ENCODE measurements around the gene FAM13B.

FAM13B gene

GRCh38 chr5:137891849-137892248 lies 141.0 kb downstream of the FAM13B start:
- ChIA-PET CTCF (no interaction called here), POLR2A (no interaction called here)
- TF ChIP-seq NFRKB (IDR thresholded peaks at IDR 0.05) (no peak), SUZ12 (IDR thresholded peaks at IDR 0.05) (no peak), PKNOX1 (IDR thresholded peaks at IDR 0.05) (no peak), SP1 (IDR thresholded peaks at IDR 0.05) (no peak), FOXK2 (IDR thresholded peaks at IDR 0.05) (no peak), FOXM1 (IDR thresholded peaks at IDR 0.05; ENCODE audit: borderline replicate concordance) (no peak), ARNT (IDR thresholded peaks at IDR 0.05) (no peak), BHLHE40 (IDR thresholded peaks at IDR 0.05; ENCODE audit: borderline replicate concordance) (no peak), L3MBTL2 (conservative IDR thresholded peaks at IDR 0.05) (no peak)
- DNase-seq (ENCODE audit: extremely low spot score) = no peak

- ChIA-PET POLR2A (interaction anchor here (0.7 to 1.8 kb wide), 5 partner anchors 13 to 145 kb away, joined by 3 to 7 read pairs (median 4); no protein-coding TSS in a partner anchor), CTCF (interaction anchor here (0.7 kb wide), 2 partner anchors 147 to 171 kb away, joined by 3 to 5 read pairs; no protein-coding TSS in a partner anchor)
- no peak for DNase-seq (ENCODE audit: extremely low spot score)
- no peak for TF ChIP-seq SP1 (IDR thresholded peaks at IDR 0.05)
- TF ChIP-seq ARNT (IDR thresholded peaks at IDR 0.05) = no peak
- no peak for TF ChIP-seq CTBP1 (IDR thresholded peaks at IDR 0.05; ENCODE audit: borderline replicate concordance)
- TF ChIP-seq FOXM1 (IDR thresholded peaks at IDR 0.05; ENCODE audit: borderline replicate concordance) = no peak
- no peak for TF ChIP-seq BHLHE40 (IDR thresholded peaks at IDR 0.05; ENCODE audit: borderline replicate concordance)
- no peak for TF ChIP-seq L3MBTL2 (conservative IDR thresholded peaks at IDR 0.05)
- TF ChIP-seq LEF1 (IDR thresholded peaks at IDR 0.05; ENCODE audit: borderline replicate concordance) = no peak
- no peak for TF ChIP-seq FOXA1 (IDR thresholded peaks at IDR 0.05)
- no peak for TF ChIP-seq SUZ12 (IDR thresholded peaks at IDR 0.05)
- no peak for TF ChIP-seq ELF4 (IDR thresholded peaks at IDR 0.05)
- no peak for TF ChIP-seq NFRKB (IDR thresholded peaks at IDR 0.05)
- no peak for TF ChIP-seq TARDBP (IDR thresholded peaks at IDR 0.05)
- no peak for TF ChIP-seq ZNF384 (IDR thresholded peaks at IDR 0.05)
- TF ChIP-seq HDGF (IDR thresholded peaks at IDR 0.05; ENCODE audit: borderline replicate concordance) = no peak
- no peak for TF ChIP-seq PKNOX1 (IDR thresholded peaks at IDR 0.05)
- no peak for TF ChIP-seq FOXK2 (IDR thresholded peaks at IDR 0.05)
These were observed 142.0 kb downstream of the FAM13B start for GRCh38 chr5:137890845-137891244.

- ChIA-PET CTCF (interaction anchor here (0.6 to 1.8 kb wide), 2 partner anchors 11 to 110 kb away, joined by 3 to 6 read pairs; no protein-coding TSS in a partner anchor), POLR2A (interaction anchor here (0.6 to 2.5 kb wide), 38 partner anchors 10 to 614 kb away, joined by 3 to 22 read pairs (median 4); partner anchors contain the start of genes CDC25C and HNRNPA0)
- peak; percentile 89 for DNase-seq (ENCODE audit: extremely low spot score)
- TF ChIP-seq L3MBTL2 (conservative IDR thresholded peaks at IDR 0.05) = peak; percentile 50
- no peak for TF ChIP-seq NFRKB (IDR thresholded peaks at IDR 0.05)
- 0 out of 2 replicates have a peak, but pooled peaks have one; percentile 3 for TF ChIP-seq PKNOX1 (IDR thresholded peaks at IDR 0.05)
These were observed 143.8 kb downstream of the FAM13B start, which contains the start of gene PKD2L2 for GRCh38 chr5:137888863-137889759. TSS of gene PKD2L2 (plus strand) at chr5:137889457. CDS start at chr5:137889492, 35 bp downstream.

- TF ChIP-seq BHLHE40 (IDR thresholded peaks at IDR 0.05; ENCODE audit: borderline replicate concordance) (no peak), ELF4 (IDR thresholded peaks at IDR 0.05) (no peak), HDGF (IDR thresholded peaks at IDR 0.05; ENCODE audit: borderline replicate concordance) (no peak), ARNT (IDR thresholded peaks at IDR 0.05) (no peak), FOXA1 (IDR thresholded peaks at IDR 0.05) (no peak), TARDBP (IDR thresholded peaks at IDR 0.05) (no peak), FOXM1 (IDR thresholded peaks at IDR 0.05; ENCODE audit: borderline replicate concordance) (no peak), FOXK2 (IDR thresholded peaks at IDR 0.05) (no peak), L3MBTL2 (conservative IDR thresholded peaks at IDR 0.05) (no peak), SUZ12 (IDR thresholded peaks at IDR 0.05) (no peak), SP1 (IDR thresholded peaks at IDR 0.05) (no peak), ZNF384 (IDR thresholded peaks at IDR 0.05) (no peak), PKNOX1 (IDR thresholded peaks at IDR 0.05) (no peak), LEF1 (IDR thresholded peaks at IDR 0.05; ENCODE audit: borderline replicate concordance) (no peak), NFRKB (IDR thresholded peaks at IDR 0.05) (no peak), CTBP1 (IDR thresholded peaks at IDR 0.05; ENCODE audit: borderline replicate concordance) (no peak)
- DNase-seq (ENCODE audit: extremely low spot score) = no peak
- ChIA-PET POLR2A (interaction anchor here (0.6 to 2.5 kb wide), 21 partner anchors 9 to 443 kb away, joined by 3 to 22 read pairs (median 5); partner anchors contain the start of gene CDC25C), CTCF (interaction anchor here (1.8 kb wide), 1 partner anchor 110 kb away, joined by 6 read pairs; no protein-coding TSS in a partner anchor)
These were observed 144.4 kb downstream of the FAM13B start for GRCh38 chr5:137888466-137888862.

All from HEK293T (cell line).